Mammary epithelial cell (primary cell): ENCODE measurements around the gene TRPC4AP.
"Not testable (repeated sequence)": the region's sequence is repeated elsewhere in the genome, so short reads cannot be mapped to it uniquely, and the experiment has no call there.

Source experiments
- EZH2 ChIP-seq: IDR thresholded peaks from 2 replicates; pipeline ENCODE4 v1.6.1; 2012; ENCODE audit warnings: low read length, inconsistent platforms, borderline replicate concordance
- TF ChIP-seq, protein P1 (sequence below), 2 donors: IDR thresholded peaks in 1 of 2; conservative IDR thresholded peaks in 1 of 2; 2 replicates each; pipeline ENCODE4 v1.5.1; 2011 to 2012; ENCODE audit warnings: inconsistent platforms in 2 of 2, low read length in 2 of 2, mild to moderate bottlenecking in 2 of 2, control low read depth in 1 of 2, low read depth in 1 of 2; ENCODE audit not compliant: insufficient read depth in 1 of 2; ENCODE audit errors: extremely low read depth in 1 of 2

DNA sequence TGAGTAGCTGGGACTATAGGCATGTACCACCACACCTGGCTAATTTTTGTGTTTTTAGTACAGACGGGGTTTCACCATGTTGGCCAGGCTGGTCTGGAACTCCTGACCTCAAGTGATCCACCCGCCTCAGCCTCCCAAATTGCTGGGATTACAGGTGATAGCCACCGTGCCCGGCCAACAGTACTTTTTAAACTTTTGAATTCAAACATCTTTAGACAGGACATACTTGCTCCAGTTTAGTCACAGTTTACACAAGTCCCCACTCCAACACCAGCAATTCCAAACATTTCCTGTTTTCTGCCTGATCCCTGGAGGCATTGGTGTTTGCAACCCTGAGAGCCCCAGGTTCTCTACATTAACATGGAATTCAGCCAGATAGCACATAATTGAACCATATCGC is 40.0 kb downstream of the TRPC4AP start:
- TF ChIP-seq, protein P1, sequence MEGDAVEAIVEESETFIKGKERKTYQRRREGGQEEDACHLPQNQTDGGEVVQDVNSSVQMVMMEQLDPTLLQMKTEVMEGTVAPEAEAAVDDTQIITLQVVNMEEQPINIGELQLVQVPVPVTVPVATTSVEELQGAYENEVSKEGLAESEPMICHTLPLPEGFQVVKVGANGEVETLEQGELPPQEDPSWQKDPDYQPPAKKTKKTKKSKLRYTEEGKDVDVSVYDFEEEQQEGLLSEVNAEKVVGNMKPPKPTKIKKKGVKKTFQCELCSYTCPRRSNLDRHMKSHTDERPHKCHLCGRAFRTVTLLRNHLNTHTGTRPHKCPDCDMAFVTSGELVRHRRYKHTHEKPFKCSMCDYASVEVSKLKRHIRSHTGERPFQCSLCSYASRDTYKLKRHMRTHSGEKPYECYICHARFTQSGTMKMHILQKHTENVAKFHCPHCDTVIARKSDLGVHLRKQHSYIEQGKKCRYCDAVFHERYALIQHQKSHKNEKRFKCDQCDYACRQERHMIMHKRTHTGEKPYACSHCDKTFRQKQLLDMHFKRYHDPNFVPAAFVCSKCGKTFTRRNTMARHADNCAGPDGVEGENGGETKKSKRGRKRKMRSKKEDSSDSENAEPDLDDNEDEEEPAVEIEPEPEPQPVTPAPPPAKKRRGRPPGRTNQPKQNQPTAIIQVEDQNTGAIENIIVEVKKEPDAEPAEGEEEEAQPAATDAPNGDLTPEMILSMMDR (conservative IDR thresholded peaks at IDR 0.05 in 1 of 2, IDR thresholded peaks at IDR 0.05 in 1 of 2; ENCODE audit: extremely low read depth in 1 of 2, insufficient read depth in 1 of 2, low read depth in 1 of 2, low read length in 2 of 2), result not testable (repeated sequence)
- TF ChIP-seq EZH2, result not testable (repeated sequence)
